ENCODE measurements around the gene CTNNA3.

DNA sequence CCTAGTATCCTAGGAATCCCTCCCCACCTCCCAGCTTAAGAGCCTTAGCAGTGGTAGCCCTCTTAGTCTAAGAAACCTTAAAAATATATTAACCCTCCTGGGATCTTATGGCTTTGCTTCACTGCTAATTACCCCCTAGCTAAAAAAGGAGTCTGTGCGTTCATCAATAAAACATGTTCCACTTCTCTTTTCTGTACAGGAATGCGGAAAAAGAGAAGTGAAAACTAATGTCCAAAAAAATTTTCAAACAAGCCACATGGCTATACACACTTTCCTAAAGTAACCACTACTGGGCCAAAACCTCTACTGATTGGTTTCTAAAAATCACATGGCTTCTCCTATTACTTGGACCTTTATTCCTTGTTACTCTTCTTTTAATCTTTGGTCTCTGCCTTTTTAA, 1437.3 kb downstream of the CTNNA3 start:
- no peak for TF ChIP-seq CTCF (IDR thresholded peaks at IDR 0.05)
- TF ChIP-seq POLR2A (IDR thresholded peaks at IDR 0.05): no peak

All from lower leg skin (tissue), 3 donors.